Measurements from ENCODE around the gene TRAK1.

The TRAK1 gene

DNA sequence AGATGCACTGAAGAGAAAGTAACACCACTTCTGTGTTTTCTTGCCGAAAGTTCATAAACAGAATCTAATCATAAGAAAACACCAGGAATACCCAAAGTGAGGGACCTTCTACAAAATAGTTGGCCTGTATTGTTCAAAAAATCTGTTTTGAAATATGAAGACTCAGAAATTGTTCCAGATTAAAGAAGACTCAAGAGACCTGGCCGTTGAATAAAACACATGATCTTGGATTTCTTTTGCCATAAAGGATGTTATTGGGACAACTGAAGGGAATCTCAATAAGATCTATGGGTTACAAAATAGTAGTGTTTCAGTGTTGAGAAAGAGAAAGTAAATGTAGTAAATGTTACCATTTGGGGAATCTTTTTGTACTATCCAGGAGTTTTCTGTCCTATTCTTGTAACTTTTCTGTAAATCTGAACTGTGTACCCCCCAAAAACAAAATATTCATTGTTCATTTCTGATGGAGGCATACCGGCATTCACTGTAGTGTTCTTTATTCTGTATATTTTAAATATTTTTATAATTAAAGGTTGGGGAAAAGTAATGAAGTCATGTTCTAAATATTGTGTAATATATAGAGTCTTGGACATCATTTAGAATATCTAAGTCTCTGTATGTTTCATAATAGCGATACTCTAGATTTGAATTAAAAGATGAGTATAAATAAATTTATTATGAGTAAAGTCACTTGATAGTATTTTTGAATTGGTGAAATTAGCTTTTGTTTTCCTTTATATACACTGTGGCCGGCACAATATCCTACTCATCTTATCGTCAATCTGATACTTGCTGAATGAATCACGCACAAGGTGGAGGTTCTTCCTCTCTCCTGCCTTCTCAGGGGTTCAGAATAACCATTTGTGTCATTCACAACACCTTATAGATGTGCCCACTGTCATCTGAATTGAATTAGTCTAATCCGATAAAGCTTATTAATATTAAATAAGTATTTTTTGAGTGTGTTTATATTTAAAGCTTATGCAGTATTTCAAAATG, 66.7 kb downstream of the TRAK1 start:
- DNase-seq (ENCODE audit: low spot score) = no peak

DNA sequence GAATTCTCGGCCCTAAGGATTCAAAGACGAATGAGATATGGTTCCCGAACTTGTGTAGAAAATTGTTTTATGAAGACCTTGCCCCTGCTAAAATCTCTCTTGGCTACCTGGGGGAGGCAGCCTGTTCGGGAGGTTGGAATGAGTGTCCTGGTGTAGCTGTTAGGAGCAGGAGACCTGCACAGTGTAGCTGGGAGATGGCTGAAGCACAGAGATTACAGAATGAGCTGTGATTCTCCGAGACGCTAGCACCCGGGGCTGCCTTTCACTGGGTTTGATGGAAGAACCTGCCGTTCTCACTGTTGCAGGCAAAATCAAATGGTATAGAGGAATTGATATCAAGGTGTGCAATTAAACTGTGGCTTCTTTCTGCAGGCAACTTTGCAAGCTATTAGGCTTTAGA, 68.0 kb downstream of the TRAK1 start:
- DNase-seq (ENCODE audit: low spot score) = no peak

DNA sequence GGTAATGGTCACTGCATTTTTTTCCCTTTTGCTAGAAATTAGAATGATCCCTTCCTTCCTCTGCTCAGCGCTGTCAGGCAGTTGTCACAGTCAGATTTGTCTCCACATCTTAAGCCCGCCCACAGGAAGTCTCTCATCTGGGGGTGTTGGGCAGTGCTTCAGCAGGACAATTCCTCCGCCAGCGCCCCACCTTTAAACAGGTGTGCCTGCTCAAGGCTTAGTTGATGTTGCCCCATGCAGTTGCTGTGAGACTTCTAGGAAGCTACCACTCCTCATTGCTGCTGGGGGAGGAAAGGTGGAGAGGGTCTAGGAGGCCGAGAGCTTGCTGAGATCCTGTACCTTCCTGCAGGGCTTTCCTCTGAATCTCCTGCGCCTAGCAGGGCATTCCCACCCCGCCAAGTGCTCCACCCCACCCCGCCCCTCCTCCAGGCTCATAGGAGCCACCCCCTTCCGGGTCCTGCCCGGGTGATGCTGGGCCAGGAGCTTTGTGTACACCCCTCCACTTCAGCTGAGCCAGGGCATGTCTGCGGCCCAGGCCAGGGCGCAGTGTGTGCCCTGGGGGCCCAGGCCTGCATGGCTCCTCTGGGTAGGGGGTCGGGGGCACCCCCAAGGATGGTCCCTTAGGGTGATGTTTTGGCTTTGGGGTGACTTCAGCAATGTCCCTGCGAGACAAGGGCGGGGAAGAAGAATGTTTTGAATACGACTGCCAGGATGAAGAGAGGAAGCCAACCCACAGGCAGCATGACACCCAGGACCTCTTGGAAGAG, 68.7 kb downstream of the TRAK1 start:
- DNase-seq (ENCODE audit: low spot score) = peak; percentile 35

DNA sequence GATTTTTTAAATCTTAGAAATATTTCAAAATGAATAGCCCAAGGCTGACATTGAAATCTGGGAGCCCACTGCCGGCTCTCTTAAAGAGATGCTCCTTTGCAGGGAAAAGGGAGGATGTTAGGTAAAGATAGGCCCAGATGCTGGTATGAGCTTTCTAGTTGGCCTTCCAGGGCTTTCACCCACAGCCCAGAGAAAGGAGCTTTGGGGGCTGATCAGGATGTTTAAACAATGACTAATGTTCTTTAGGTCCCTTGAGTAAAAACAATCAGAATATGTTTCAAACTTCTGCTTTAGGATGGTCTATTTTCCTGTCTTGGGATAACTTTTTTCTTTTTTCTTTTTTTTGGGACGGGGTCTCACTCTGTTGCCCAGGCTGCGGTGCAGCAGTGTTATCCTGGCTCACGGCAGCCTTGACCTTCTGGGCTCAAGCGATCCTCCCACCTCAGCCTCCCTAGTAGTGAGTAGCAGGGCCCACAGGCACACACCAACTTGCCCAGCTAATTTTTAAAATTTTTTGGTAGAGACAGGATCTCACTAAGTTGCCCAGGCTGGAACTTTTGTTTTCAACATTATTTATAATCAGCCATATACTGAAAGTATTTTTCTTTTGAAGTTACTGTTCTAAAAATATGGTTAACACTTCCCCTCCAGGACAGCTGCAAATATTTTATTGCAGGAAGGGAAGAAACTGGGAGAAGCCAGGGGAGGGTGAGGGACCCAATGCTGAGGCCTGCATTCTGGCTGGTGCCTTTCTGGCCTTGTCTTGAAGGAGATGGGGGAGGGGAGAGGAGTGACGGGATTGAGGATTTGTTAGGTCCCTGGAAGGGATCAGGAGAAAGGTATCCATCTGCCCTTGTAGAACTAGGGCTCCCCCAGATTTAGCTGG, 70.1 kb downstream of the TRAK1 start:
- peak; percentile 64 for DNase-seq (ENCODE audit: low spot score)

DNA sequence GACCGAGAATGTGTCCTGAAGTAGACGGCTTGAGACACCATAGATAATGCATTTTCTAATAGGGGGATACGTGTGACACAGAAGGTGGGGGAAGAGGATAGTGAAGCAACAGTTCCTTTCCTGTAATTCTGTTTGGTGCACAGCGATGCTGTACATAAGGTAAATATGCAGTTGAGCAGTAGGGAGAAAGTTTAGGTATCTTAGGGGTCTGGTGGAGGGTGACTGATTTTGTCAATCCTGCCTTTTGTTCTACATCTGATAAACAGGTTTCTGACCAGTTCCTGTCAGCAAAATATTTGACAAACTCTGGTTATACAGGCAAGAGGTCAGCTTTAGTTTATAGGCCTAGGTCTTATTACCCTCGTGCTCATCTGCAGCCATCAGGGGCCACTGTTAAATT, 71.3 kb downstream of the TRAK1 start:
- no peak for DNase-seq (ENCODE audit: low spot score)

DNA sequence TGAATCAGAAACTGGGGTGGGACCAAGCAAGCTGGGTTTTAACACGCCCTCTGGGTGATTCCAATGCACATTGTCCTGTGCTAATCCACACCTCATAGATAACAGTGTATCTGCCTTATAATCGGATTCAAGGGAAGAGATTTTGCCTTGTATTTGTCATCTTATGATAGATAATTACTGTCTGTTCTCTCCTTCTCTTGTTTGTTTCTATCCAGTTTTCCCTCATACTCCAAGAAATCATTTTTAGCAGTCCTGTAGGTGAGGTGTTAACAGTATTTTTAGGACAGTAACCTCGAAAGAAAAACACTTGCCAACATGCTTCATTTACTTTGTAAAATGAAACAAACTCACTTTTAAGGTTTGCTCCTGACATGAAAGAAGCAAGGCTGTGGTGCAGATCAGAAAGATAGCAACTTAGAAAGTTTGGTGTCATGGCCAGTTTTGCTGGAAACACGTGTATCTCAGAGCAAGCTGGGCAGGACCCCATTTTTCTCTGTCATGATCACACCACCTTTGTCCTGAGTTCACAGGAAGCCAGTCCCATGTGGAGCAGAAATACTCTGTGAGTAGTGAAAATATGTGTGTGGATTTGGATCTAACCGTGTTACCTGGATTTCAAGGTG, 72.6 kb downstream of the TRAK1 start:
- DNase-seq (ENCODE audit: low spot score) = no peak

DNA sequence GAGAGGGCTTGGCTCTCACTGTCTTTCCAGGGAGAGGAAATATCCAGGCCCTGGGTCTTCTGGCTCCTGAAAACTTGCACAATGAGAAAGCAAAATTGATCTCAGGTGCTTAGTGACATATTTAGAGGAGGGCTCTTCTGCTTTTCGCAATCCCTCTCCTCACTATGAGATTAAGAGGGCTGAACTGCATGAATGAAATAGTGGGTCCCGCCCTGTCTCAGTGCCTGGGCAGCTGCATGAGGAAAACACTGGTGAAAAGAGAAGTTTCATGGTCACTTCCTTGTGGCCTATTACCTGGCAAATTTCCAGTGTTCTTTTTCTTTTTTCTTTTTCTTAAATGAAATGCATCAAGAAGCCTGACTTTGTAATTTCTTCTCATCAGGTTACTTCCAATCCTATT, 73.5 kb downstream of the TRAK1 start:
- no peak for DNase-seq (ENCODE audit: low spot score)

DNA sequence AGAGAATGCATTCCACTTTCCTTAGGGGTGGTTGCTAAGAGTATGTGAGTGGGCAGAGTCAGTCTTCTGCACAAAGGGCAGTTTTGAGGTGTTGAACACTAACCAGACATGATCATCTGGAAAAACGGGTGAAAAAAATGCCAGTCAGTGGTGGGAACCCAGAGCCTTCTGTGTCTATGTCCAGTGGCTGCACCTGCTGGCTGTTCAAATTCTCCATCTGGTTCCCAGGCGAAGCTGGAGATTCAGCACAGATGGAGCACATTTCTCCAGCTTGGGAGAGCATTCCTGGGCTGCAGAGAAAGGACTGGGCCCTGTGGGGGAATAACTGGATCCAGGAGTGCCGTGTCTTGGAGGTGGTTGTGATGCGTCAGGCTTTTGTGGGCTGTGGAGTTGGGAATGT, 74.1 kb downstream of the TRAK1 start:
- DNase-seq (ENCODE audit: low spot score) = no peak

DNA sequence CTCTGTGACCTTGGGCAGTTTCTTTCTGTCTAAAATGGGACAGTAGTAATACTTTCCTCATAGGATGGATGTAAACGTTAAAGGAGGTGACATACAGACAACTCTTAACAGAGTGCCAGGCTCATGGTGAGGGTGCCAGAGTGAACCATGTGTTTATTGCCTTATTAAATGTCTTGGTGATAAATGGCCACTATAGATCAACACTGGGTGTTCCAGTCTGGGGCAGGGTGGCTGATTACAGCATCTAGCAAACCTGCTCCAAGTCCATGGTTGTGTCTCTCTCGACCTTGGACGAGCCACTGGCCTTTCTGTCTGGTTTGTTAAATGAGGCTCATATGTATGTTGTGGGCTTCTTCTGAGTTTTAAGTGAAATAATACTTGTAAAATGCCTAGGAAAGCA, 75.1 kb downstream of the TRAK1 start:
- DNase-seq (ENCODE audit: low spot score) = no peak

DNA sequence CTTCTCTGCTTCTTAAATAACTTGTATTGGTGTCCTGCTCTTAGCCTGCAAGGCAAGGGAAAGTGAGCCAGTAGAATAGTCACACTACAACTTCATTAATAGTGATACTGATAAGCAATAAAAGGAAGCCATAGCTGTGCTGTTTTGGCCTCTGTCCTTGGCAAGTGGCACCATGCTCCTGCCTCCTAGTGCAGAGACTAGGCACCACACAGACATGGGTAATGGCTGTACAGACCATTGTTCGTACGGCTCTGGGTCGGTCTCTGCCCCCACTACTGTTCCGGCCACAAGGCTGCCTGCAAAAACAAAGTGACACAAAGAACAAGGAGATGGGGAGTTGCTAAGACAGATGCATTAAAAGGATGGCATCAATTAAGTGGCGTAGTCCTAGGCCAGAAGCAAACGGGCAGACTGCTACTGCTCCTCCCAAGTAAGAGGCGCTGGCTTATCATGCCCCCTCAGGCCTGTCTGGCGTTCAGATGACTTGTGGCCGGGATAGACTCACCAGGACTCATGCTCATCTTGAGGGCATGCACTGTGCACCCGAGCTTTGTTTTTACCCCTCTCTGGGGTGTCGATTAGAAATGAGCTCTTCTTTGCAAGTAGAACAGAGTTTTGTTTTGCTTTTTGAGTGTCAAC, 75.6 kb downstream of the TRAK1 start:
- no peak for DNase-seq (ENCODE audit: low spot score)

DNA sequence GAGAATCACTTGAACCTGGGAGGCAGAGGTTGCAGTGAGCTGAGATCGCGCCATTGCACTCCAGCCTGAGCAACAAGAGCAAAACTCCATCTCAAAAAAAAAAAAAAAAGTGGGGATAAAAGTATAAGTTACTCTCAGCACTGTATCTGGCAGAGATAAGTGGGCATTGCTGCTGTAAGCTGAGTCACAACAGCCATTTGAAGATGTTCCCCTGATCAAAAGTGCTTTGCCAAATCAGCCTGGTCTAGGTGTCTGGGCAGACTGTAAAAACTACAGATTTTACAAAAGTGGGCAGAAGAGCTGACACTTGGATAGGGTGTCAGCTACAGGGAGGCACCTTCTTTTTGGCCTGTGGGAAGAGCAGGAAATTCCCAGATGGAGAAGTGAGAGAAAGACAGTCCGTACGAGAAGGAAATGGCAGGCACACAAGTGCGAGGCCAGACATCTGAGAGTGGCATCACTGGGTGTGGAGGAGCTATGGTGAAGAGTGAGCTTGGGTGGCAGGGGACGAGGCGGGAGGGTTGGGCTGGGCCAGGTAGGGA, 78.5 kb downstream of the TRAK1 start:
- DNase-seq (ENCODE audit: low spot score) = no peak

DNA sequence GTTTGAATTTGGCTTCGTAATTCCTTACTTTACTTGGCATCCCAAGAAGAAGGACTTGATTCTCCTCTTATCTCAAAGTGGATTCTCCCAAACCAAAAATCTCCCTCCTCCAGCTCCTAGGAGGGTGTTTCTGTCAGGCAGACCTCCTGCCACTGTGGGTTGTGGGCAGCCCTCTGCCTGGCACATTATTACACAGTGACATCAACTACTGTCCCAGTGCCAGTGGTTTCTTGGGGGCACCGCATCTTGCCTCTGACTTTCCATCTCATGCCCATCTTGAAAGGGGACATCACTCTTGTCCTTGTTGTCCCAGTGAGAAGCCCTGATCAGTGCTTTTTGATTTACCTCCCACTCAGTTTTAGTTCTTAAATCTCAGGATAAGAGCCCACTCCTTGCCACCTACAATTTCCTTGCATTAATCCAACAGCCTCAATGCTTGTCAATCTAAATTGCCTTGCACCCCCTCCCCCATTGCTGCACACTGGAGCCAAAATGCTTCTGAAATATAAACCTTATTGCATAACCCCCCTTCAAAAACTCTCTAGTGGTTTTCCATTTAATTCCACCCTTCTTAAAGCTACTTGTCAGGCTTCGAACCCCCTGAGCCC, 81.0 kb downstream of the TRAK1 start:
- no peak for DNase-seq (ENCODE audit: low spot score)

DNA sequence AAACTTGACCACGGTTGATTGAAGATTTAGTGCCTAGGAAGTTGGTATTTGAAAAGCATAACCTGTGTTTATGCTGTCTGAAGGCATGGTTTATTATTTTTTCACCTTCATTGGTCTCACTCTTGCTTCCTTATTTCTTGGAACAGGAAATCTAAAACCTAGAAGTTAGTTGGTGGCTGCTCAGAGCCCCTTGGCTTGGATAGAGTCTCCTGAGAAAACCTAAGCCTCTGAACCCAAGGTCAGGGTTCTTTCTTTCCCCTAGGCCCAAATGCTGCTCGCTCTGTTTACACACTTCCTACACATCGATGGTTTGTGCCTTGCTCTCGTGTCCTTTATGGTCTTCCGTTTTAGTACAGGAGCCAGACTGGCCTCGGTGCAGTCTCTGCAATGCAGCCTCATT, 82.2 kb downstream of the TRAK1 start:
- DNase-seq (ENCODE audit: low spot score) = no peak

DNA sequence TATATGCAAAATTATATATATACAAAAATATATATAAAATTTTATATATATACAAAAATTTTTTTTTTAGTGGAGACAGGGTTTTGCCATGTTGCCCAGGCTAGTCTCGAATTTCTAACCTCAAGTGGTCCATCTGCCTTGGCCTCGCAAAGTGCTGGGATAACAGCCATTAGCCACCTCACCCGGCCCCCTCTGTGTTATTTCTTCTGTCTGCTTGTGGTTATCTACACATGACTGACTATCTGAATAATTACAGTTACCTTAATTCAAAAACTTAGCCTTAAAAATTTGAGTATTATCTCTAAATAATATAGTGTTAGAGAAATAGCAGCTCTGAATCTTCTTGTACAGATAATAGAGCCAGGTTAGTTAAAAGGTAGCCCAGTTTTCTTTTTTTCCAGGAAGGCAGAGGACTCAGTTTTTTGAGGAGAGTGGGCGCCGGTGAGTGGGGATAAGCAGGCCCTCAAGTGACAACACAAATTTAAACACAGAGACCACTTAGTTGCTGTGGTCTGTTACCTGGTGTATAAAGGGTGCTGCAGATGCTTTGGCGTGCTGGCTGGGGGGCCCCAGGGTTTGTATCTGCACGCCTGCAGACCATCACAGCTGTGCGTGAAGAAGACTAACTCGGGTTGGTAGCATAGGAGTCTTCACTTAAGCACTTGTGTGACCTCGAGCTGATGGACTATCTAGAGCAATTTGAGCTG, 83.7 kb downstream of the TRAK1 start:
- no peak for DNase-seq (ENCODE audit: low spot score)

DNA sequence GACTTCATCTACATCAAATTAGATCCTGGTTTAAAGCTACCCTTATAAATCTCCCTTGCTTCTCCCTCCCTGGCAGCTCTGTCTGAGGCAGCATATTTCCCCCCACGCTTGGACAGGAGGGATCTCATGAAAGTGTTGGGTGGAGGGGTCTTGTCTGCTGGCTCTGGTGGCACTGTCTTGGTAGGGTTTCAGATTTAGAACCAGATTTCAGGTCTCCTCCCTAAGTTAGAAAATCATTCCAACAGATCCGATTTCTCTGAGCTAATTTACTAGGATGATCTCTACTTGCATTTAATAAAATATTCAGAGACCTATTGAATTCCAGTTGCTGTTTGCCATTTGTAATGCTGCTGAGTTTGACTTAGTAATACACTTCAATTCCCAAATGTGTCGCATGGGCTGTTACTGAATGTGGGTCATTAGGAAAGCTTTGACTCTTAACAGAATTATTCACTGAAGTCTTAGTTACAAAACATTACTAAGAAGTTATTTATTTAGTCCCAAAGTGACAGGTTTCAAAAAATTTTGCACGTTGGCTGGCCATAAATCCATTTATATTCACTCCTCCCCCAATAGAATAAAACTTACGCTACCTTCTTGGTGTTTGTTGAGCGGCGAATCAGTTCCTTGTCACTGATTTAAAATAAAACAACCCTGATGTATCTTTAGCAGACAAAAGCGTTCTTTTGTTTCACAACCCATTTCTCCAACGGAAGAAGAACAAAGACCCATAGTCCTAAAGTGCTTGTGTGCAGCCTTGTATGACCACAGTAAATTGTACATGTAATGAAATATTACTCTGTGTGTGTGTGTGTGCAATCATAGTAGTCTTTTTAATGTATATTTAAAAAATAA, 84.5 kb downstream of the TRAK1 start:
- no peak for DNase-seq (ENCODE audit: low spot score)

DNA sequence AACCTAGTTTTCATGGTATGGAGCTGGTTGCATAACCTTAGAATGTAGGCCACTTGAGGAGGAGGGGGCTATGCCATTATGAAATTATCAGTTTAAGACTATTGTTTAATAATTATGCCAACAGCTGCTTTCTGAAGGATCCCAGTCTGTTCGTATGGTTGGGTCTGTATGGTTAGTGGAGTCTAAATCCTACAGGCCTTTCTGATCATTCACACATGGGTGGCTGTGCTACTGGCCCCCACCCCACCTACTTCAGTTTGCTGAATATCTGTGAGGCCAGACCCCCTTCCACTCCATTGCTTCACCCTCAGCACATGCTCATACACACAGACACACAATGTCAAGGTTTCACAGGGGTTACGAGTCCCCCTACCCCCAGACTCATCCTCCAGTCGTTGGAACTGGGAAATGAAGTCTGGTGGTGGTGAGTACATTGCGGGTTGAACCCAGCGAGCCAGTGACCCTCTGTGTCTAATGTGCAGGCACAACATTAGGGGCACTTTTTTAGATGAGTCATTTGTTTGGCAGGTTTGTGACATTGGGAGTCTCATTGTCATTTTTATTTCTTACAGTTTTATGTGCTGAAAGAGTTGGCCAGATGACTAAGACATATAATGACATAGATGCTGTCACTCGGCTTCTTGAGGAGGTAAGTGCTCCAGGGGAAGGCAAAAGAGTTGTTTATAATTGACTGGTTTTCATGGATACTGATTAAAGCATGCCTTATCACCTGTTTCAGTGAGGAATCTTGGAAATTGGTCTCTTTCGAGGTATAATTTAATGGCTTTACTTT, 85.3 kb downstream of the TRAK1 start:
- no peak for DNase-seq (ENCODE audit: low spot score)

DNA sequence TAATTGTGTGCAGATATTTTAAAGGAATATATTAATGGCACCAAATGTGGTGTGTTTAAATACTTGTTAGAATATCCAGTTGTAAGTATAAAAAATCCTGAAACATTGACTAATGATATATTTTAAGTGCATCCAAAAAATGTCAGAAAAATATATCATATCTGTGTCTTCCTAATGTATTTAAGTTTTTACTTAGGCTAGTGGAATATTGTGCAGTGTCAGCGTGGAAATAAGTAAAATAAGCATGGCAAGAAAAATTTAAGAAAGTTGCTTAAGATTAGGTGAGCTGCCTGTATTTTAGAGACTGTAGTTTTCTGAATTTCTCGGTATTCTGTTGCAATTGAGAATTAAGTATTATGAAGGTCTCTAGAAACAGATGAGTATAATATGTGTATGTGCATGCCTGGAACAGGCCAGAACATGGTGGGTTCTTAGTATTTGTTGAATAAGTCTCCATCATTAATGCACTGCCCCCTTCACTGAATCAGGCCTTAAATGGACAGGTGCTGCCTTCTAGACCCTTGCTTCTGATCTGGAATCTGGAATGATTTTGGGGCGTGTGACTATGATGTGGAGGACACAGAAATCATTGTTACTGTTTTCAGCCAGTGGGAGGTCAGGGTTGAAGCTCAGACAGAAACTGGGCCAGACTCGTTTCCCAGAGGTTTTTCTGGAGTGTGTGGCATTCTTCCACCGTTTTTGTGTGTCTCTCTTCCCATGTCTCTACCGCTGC, 86.1 kb downstream of the TRAK1 start:
- no peak for DNase-seq (ENCODE audit: low spot score)
